Stimulated activated naive CD4-positive, alpha-beta T cell (primary cell): ENCODE data around the gene TMEM218.

Experiments used
- DNase-seq, 6 experiments: peaks; one replicate each; lab custom pipeline; 2025; lab: John Stamatoyannopoulos, UW

The TMEM218 gene

GRCh38 chr11:125111343-125112207, at the start of gene TMEM218:
Gene TMEM218, minus strand, starts transcription at chr11:125111626. Its CDS starts 9,385 bp downstream, at chr11:125102241.
- DNase-seq = peak; percentile 89 to 95 (median 93)

GRCh38 chr11:125157953-125158680, 46.7 kb upstream of the TMEM218 start:
- no peak for DNase-seq

- no peak for DNase-seq
Observed at GRCh38 chr11:125157118-125157733, 45.8 kb upstream of the TMEM218 start.

- no peak for DNase-seq
Observed at GRCh38 chr11:125156346-125157117, 45.1 kb upstream of the TMEM218 start.

- DNase-seq = no peak
Observed at GRCh38 chr11:125155767-125156166, 44.3 kb upstream of the TMEM218 start.

- DNase-seq = no peak
Observed at GRCh38 chr11:125155100-125155444, 43.6 kb upstream of the TMEM218 start.

GRCh38 chr11:125154378-125155099, 43.1 kb upstream of the TMEM218 start:
- DNase-seq = no peak

- DNase-seq = no peak
Observed at GRCh38 chr11:125153837-125154236, 42.4 kb upstream of the TMEM218 start.

- no peak for DNase-seq
Observed at GRCh38 chr11:125148743-125149142, 37.3 kb upstream of the TMEM218 start.

GRCh38 chr11:125148011-125148410, 36.6 kb upstream of the TMEM218 start:
- DNase-seq = no peak

- DNase-seq = no peak
Observed at GRCh38 chr11:125147280-125147679, 35.9 kb upstream of the TMEM218 start.

- no peak for DNase-seq
Observed at GRCh38 chr11:125146232-125146631, 34.8 kb upstream of the TMEM218 start.

- peak; percentile 16 to 64 (median 46) for DNase-seq
Observed at GRCh38 chr11:125141686-125142535, 30.5 kb upstream of the TMEM218 start.

GRCh38 chr11:125141178-125141577, 29.8 kb upstream of the TMEM218 start:
- no peak for DNase-seq

GRCh38 chr11:125140233-125140632, 28.8 kb upstream of the TMEM218 start:
- no peak for DNase-seq

- DNase-seq = no peak
Observed at GRCh38 chr11:125139778-125140177, 28.4 kb upstream of the TMEM218 start.

- no peak for DNase-seq
Observed at GRCh38 chr11:125138966-125139365, 27.5 kb upstream of the TMEM218 start.

- no peak for DNase-seq
Observed at GRCh38 chr11:125136001-125136400, 24.6 kb upstream of the TMEM218 start.

- no peak for DNase-seq
Observed at GRCh38 chr11:125132596-125132995, 21.2 kb upstream of the TMEM218 start.

- no peak for DNase-seq
Observed at GRCh38 chr11:125132071-125132470, 20.6 kb upstream of the TMEM218 start.
